RWPE2 (cell line): ENCODE results near the gene PSAP.

Source experiments
- ATAC-seq: fragments of 200-7000 bp; cut with Tn5 transposase; 3 replicates; pipeline ENCODE4 v1.9.1; 2021; ENCODE audit warnings: low read depth
- DNase-seq: peaks from one replicate; pipeline ENCODE4 v3.0.0-alpha.2; 2020; ENCODE audit warnings: low spot score
- H3K27ac ChIP-seq: fragments of 450-650 bp; 2 replicates; pipeline ENCODE4 v1.5.1; 2017; ENCODE audit warnings: mild to moderate bottlenecking; ENCODE audit not compliant: poor library complexity, severe bottlenecking
- H3K27me3 ChIP-seq: fragments of 250-450 bp; sonication (Bioruptor Pico); 2 replicates; pipeline ENCODE4 v1.5.1; 2021; ENCODE audit warnings: mild to moderate bottlenecking, moderate library complexity; ENCODE audit not compliant: insufficient read depth, poor library complexity, severe bottlenecking
- H3K36me3 ChIP-seq: fragments of 250-450 bp; sonication (Bioruptor Pico); 2 replicates; pipeline ENCODE4 v1.5.1; 2020; ENCODE audit warnings: low read depth, mild to moderate bottlenecking, moderate library complexity
- H3K4me1 ChIP-seq: fragments of 250-450 bp; sonication (Bioruptor Pico); 2 replicates; pipeline ENCODE4 v1.5.1; 2021; ENCODE audit warnings: mild to moderate bottlenecking, moderate library complexity; ENCODE audit not compliant: insufficient read depth, poor library complexity, severe bottlenecking
- H3K4me3 ChIP-seq: fragments of 250-450 bp; sonication (Bioruptor Pico); 2 replicates; pipeline ENCODE4 v1.5.1; 2021; ENCODE audit warnings: mild to moderate bottlenecking, moderate library complexity; ENCODE audit not compliant: severe bottlenecking
- H3K9me3 ChIP-seq: fragments of 250-450 bp; sonication (Bioruptor Pico); 2 replicates; pipeline ENCODE4 v1.5.1; 2021; ENCODE audit warnings: mild to moderate bottlenecking, moderate library complexity; ENCODE audit not compliant: severe bottlenecking
- CTCF ChIP-seq: fragments of 450-650 bp; IDR thresholded peaks from one replicate; pipeline ENCODE4 v1.5.1; 2017; ENCODE audit warnings: mild to moderate bottlenecking, moderate library complexity; ENCODE audit not compliant: poor library complexity, severe bottlenecking

Gene PSAP

GRCh38 chr10:71850021-71850742, 869 bp downstream of the PSAP start:
- peak overlapping the region; percentile 76 for H3K27ac ChIP-seq
- peaks cover 18% of the 10 kb centered on the region for H3K4me1 ChIP-seq
- H3K9me3 ChIP-seq: no peaks in the 10 kb centered on the region
- no peak for DNase-seq
- H3K27me3 ChIP-seq: no peaks in the 10 kb centered on the region
- TF ChIP-seq CTCF: no peak
- 0 out of 2 replicates have a peak, but pooled peaks cover 3% of the 10 kb centered on the region for H3K36me3 ChIP-seq
- ATAC-seq: no peak
- peak overlapping the region; percentile 82 for H3K4me3 ChIP-seq

- Histone ChIP-seq H3K27me3 (no peaks in the 10 kb centered on the region), H3K9me3 (no peaks in the 10 kb centered on the region), H3K36me3 (0 out of 2 replicates have a peak, but pooled peaks cover 3% of the 10 kb centered on the region), H3K4me3 (peak overlapping the region; percentile 82), H3K27ac (no peak overlapping the region), H3K4me1 (peaks cover 18% of the 10 kb centered on the region)
- TF ChIP-seq CTCF: no peak
- DNase-seq (no peak), ATAC-seq (no peak)
Measured at GRCh38 chr10:71849461-71849908, 1.6 kb downstream of the PSAP start.

GRCh38 chr10:71848325-71849275, 2.5 kb downstream of the PSAP start:
- peaks cover 18% of the 10 kb centered on the region for H3K4me1 ChIP-seq
- no peaks in the 10 kb centered on the region for H3K27me3 ChIP-seq
- H3K36me3 ChIP-seq: 0 out of 2 replicates have a peak, but pooled peaks cover 3% of the 10 kb centered on the region
- H3K9me3 ChIP-seq: no peaks in the 10 kb centered on the region
- H3K4me3 ChIP-seq: no peak overlapping the region
- H3K27ac ChIP-seq: no peak overlapping the region
- no peak for TF ChIP-seq CTCF
- ATAC-seq (no peak), DNase-seq (no peak)

- no peak overlapping the region for H3K27ac ChIP-seq
- ATAC-seq (no peak), DNase-seq (no peak)
- H3K4me1 ChIP-seq: peaks cover 18% of the 10 kb centered on the region
- 0 out of 2 replicates have a peak, but pooled peaks cover 3% of the 10 kb centered on the region for H3K36me3 ChIP-seq
- H3K27me3 ChIP-seq: no peaks in the 10 kb centered on the region
- no peak overlapping the region for H3K4me3 ChIP-seq
- H3K9me3 ChIP-seq: no peaks in the 10 kb centered on the region
- TF ChIP-seq CTCF: no peak
Measured at GRCh38 chr10:71847418-71847817, 3.6 kb downstream of the PSAP start.
